Endothelial cell of coronary artery (primary cell): Measurements from ENCODE around the gene RAD18. TPM values are rescaled to one million over a fixed set of nuclear protein-coding genes. Genes with fewer than 3 reads are reported as not detected.

Source experiments
- total RNA-seq: library from RNA; depleted of rRNA; stranded (reverse); fragments of >200 nt; gene quantifications from 2 replicates; pipeline ENCODE4 v1.2.3, GENCODE V29; 2014

RAD18 gene
- total RNA-seq = 8.9 and 13.1 TPM in 2 replicates

GRCh38 chr3:8963137-8963853 lies at the start of gene RAD18:
RAD18 (minus strand) TSS chr3:8963472; CDS start chr3:8963385, 87 bp downstream.

Other genes starting within 250 kb of the RAD18 start
- not detected in 2 replicates for gene CAV3, start 229.7 kb downstream of the RAD18 start, total RNA-seq
- 0.18 and 10.7 TPM in 2 replicates for gene OXTR, start 193.9 kb downstream of the RAD18 start, total RNA-seq